Measurements from ENCODE around the gene OSBPL2.

Gene OSBPL2

GRCh38 chr20:62212299-62212698 lies 26.0 kb upstream of the OSBPL2 start:
- no peak for TF ChIP-seq CTCF (IDR thresholded peaks at IDR 0.05; ENCODE audit: low read depth, low read length)
- DNase-seq (ENCODE audit: extremely low read depth, low read depth) = no peak

GRCh38 chr20:62214067-62214466 lies 24.3 kb upstream of the OSBPL2 start:
- no peak for TF ChIP-seq CTCF (IDR thresholded peaks at IDR 0.05; ENCODE audit: low read depth, low read length)
- no peak for DNase-seq (ENCODE audit: extremely low read depth, low read depth)

GRCh38 chr20:62215020-62215990 lies 23.0 kb upstream of the OSBPL2 start:
- TF ChIP-seq CTCF (IDR thresholded peaks at IDR 0.05; ENCODE audit: low read depth, low read length) = no peak
- DNase-seq (ENCODE audit: extremely low read depth, low read depth) = no peak

- no peak for TF ChIP-seq CTCF (IDR thresholded peaks at IDR 0.05; ENCODE audit: low read depth, low read length)
Measured at GRCh38 chr20:62215991-62216635, 22.2 kb upstream of the OSBPL2 start.

GRCh38 chr20:62216636-62217566 lies 21.4 kb upstream of the OSBPL2 start:
- no peak for DNase-seq (ENCODE audit: extremely low read depth, low read depth)
- no peak for TF ChIP-seq CTCF (IDR thresholded peaks at IDR 0.05; ENCODE audit: low read depth, low read length)

More at GRCh38 chr20:62215991-62216635, 22.2 kb upstream of the OSBPL2 start:
- DNase-seq (ENCODE audit: extremely low read depth, low read depth) = no peak

- TF ChIP-seq CTCF (IDR thresholded peaks at IDR 0.05; ENCODE audit: low read depth, low read length) = no peak
- DNase-seq (ENCODE audit: extremely low read depth, low read depth) = no peak
Measured at GRCh38 chr20:62217913-62218773, 20.2 kb upstream of the OSBPL2 start.

Measured in AG09319 (cell line).